ENCODE measurements around the gene ACACA. TPM values are rescaled to one million over a fixed set of nuclear protein-coding genes. Genes with fewer than 3 reads are reported as not detected.

Gene ACACA
- total and polyA plus RNA-seq, 9 donors = 10.9 to 104 (median 37.9) TPM

- H3K4me3 ChIP-seq = no peak overlapping the region
Measured at GRCh38 chr17:37182786-37183465, 223.7 kb downstream of the ACACA start.

GRCh38 chr17:37180376-37180775, 226.3 kb downstream of the ACACA start:
- H3K9me3 ChIP-seq = no peaks in the 10 kb centered on the region
- no peak for DNase-seq
- no peaks in the 10 kb centered on the region for H3K36me3 ChIP-seq
- intact Hi-C loops (cut with DNase I) = no loop called here
- TF ChIP-seq CTCF (IDR thresholded peaks at IDR 0.05) = no peak
- 95 to 98% (median 95%) methylated on average over 1 of the region's 1 CpG for WGBS, 3 donors
- no peaks in the 10 kb centered on the region for H3K27me3 ChIP-seq
- no peak overlapping the region for H3K4me3 ChIP-seq
- H3K4me1 ChIP-seq (ENCODE audit: insufficient read depth) = no peaks in the 10 kb centered on the region
- H3K27ac ChIP-seq = no peak overlapping the region

More at GRCh38 chr17:37182786-37183465, 223.7 kb downstream of the ACACA start:
- intact Hi-C loops (cut with DNase I) = no loop called here
- Histone ChIP-seq H3K27ac (no peak overlapping the region), H3K27me3 (no peaks in the 10 kb centered on the region), H3K4me1 (ENCODE audit: insufficient read depth) (no peaks in the 10 kb centered on the region), H3K9me3 (no peaks in the 10 kb centered on the region), H3K36me3 (no peaks in the 10 kb centered on the region)
- 61 to 71% (median 71%) methylated on average over 6 of the region's 6 CpGs for WGBS, 3 donors
- no peak for DNase-seq
- TF ChIP-seq EP300 (IDR thresholded peaks at IDR 0.05) (no peak), CTCF (IDR thresholded peaks at IDR 0.05) (no peak), POLR2A (IDR thresholded peaks at IDR 0.05) (no peak)

GRCh38 chr17:37179893-37180292, 226.7 kb downstream of the ACACA start:
- 95 to 98% (median 96%) methylated on average over 1 of the region's 1 CpG for WGBS, 3 donors
- H3K36me3 ChIP-seq = no peaks in the 10 kb centered on the region
- H3K4me3 ChIP-seq = no peak overlapping the region
- no peak overlapping the region for H3K27ac ChIP-seq
- no peaks in the 10 kb centered on the region for H3K4me1 ChIP-seq (ENCODE audit: insufficient read depth)
- TF ChIP-seq CTCF (IDR thresholded peaks at IDR 0.05) = no peak
- TF ChIP-seq POLR2A (IDR thresholded peaks at IDR 0.05) = no peak
- no peak for TF ChIP-seq EP300 (IDR thresholded peaks at IDR 0.05)
- intact Hi-C loops (cut with DNase I) = no loop called here
- no peak for DNase-seq
- no peaks in the 10 kb centered on the region for H3K9me3 ChIP-seq
- H3K27me3 ChIP-seq = no peaks in the 10 kb centered on the region

GRCh38 chr17:37177254-37177870, 229.3 kb downstream of the ACACA start:
- intact Hi-C loops (cut with DNase I) = no loop called here
- H3K27ac ChIP-seq = no peak overlapping the region
- H3K36me3 ChIP-seq = no peaks in the 10 kb centered on the region
- no peak for DNase-seq
- no peak for TF ChIP-seq CTCF (IDR thresholded peaks at IDR 0.05)
- no peak for TF ChIP-seq POLR2A (IDR thresholded peaks at IDR 0.05)
- no peak for TF ChIP-seq EP300 (IDR thresholded peaks at IDR 0.05)
- H3K4me3 ChIP-seq = no peak overlapping the region
- H3K27me3 ChIP-seq = no peaks in the 10 kb centered on the region
- WGBS, 3 donors = 57 to 59% (median 58%) methylated on average over 5 of the region's 5 CpGs
- H3K4me1 ChIP-seq (ENCODE audit: insufficient read depth) = no peaks in the 10 kb centered on the region
- H3K9me3 ChIP-seq = no peaks in the 10 kb centered on the region

Measured in ovary (tissue), 9 donors.